Measurements from ENCODE around the gene LCN12. TPM values are rescaled to one million over a fixed set of nuclear protein-coding genes. Genes with fewer than 3 reads are reported as not detected.
A peak's percentile ranks its signal among the peaks of the same experiment; 100 is the strongest.

LCN12 gene
- total and polyA plus RNA-seq, 7 donors, result 0.06 to 1.5 (median 0.27) TPM; not detected in 1

GRCh38 chr9:136946228-136947027, 5.6 kb upstream of the LCN12 start:
- TF ChIP-seq CTCF (IDR thresholded peaks at IDR 0.05), result no peak
- 65 to 76% (median 68%) methylated on average over 26 to 27 of the region's 27 CpGs for WGBS, 3 donors
- DNase-seq (peak; percentile 27 to 60), ATAC-seq (no peak)
- H3K4me1 ChIP-seq, result peaks cover 32% of the 10 kb centered on the region
- peaks cover 10 to 19% of the 10 kb centered on the region in 2 donors for H3K36me3 ChIP-seq (ENCODE audit: insufficient read depth in 1 of 2, low read depth in 1 of 2)
- H3K4me3 ChIP-seq, result peak overlapping the region; percentile 43
- no peaks in the 10 kb centered on the region for H3K9me3 ChIP-seq
- no peaks in the 10 kb centered on the region for H3K27me3 ChIP-seq (ENCODE audit: insufficient read depth in 3 of 3, low read length in 2 of 3)
- intact Hi-C loops (cut with DNase I), result loop anchor here (5.0 kb wide), 2 partner anchors 46 to 99 kb away; partner anchors contain the start of genes PAXX (in 1 of the 2) and PHPT1 (in 1 of the 2)
- peak overlapping the region; percentile 87 for H3K27ac ChIP-seq

GRCh38 chr9:136947028-136947891, 4.8 kb upstream of the LCN12 start:
- no peak for TF ChIP-seq CTCF (IDR thresholded peaks at IDR 0.05)
- Histone ChIP-seq H3K9me3 (no peaks in the 10 kb centered on the region), H3K4me3 (peak overlapping the region; percentile 43), H3K4me1 (peaks cover 26% of the 10 kb centered on the region), H3K27ac (peak overlapping the region; percentile 87), H3K27me3 (ENCODE audit: insufficient read depth in 3 of 3, low read length in 2 of 3) (no peaks in the 10 kb centered on the region), H3K36me3 (ENCODE audit: insufficient read depth in 1 of 2, low read depth in 1 of 2) (peaks cover 6 to 11% of the 10 kb centered on the region in 2 donors)
- DNase-seq (peak; percentile 32 to 60), ATAC-seq (peak in 3 of 4 donors; percentile 6 to 15 (median 10))
- intact Hi-C loops (cut with DNase I), result loop anchor here (5.0 kb wide), 2 partner anchors 45 to 100 kb away; partner anchors contain the start of genes PAXX (in 1 of the 2) and PHPT1 (in 1 of the 2)
- 26 to 37% (median 30%) methylated on average over 25 to 26 of the region's 26 CpGs for WGBS, 3 donors

DNA sequence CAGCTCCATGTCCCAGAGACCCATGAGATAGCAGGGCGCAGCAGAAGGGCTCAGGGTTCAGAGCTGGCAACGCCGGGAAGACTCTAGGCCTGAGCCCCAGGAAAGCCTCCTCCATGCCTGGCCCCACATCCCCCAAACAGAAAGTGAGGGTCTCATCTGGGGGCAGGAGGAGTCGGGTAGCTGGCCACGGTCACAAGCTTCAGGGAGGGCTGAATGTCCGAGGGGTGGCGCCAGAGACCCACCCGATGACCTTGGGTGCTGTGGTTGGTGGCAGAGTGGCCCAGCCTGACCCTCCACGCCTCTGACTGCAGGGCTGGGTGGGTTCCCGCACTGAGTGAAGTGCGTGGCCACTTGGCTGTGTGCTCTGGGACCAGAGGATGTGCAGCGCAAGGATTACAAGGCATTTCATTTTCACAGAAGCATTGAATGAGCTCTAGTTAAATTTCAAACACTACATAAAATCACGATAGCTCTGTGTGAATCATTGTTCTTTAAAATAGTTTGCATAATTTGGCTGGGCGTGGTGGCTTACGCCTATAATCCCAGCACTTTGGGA, 4.0 kb upstream of the LCN12 start:
- H3K27me3 ChIP-seq (ENCODE audit: insufficient read depth in 3 of 3, low read length in 2 of 3), result no peaks in the 10 kb centered on the region
- 37 to 44% (median 39%) methylated on average over 15 of the region's 15 CpGs for WGBS, 3 donors
- DNase-seq, result peak; percentile 59 to 79
- H3K4me1 ChIP-seq, result peaks cover 20% of the 10 kb centered on the region
- no peak for ATAC-seq
- no peaks in the 10 kb centered on the region for H3K9me3 ChIP-seq
- no peak overlapping the region for H3K4me3 ChIP-seq
- intact Hi-C loops (cut with DNase I), result loop anchor here (2.0 to 5.0 kb wide), 3 partner anchors 44 to 101 kb away; partner anchors contain the start of genes PAXX (in 1 of the 2) and PHPT1 (in 1 of the 2)
- peak overlapping the region; percentile 87 for H3K27ac ChIP-seq
- TF ChIP-seq CTCF (IDR thresholded peaks at IDR 0.05), result peak; percentile 41
- H3K36me3 ChIP-seq (ENCODE audit: insufficient read depth in 1 of 2, low read depth in 1 of 2), result peaks cover 0 to 3% of the 10 kb centered on the region in 2 donors

DNA sequence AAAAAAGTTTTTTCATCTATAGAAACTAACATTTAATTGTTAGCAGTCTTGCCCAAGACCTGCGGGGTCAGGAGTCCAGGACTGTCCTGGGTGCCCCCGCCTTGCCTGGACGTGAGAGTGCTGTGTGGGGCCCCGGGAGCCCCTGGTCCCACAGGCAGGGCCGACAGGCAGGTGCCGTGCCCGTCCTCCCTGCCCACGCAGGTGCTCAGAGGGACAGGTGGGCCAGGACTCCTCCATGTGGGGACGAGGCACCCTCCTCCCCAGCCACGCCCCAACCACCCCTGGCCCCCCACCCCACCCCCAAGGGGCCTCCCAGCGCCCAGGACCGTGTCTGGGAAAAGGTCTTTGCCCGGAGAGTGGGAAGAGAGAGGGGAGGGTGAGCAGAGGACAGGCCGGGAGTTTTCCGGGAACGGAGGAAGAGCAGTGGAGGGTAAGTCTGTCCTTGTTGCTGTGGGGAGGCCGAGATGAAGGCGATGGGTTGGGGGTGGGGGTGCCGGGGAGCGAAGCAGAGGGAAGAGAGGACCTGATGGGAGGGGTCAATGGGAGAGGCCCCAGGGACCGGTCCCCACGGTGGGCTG, 2.7 kb upstream of the LCN12 start:
- ATAC-seq (peak in 3 of 4 donors; percentile 1 to 6 (median 2)), DNase-seq (peak in 1 of 2 donors; percentile 13)
- intact Hi-C loops (cut with DNase I), result loop anchor here (2.0 to 5.0 kb wide), 3 partner anchors 43 to 102 kb away; partner anchors contain the start of genes PAXX (in 1 of the 2) and PHPT1 (in 1 of the 2)
- no peaks in the 10 kb centered on the region for H3K36me3 ChIP-seq (ENCODE audit: insufficient read depth in 1 of 2, low read depth in 1 of 2)
- WGBS, 3 donors, result 17 to 23% (median 18%) methylated on average over 17 to 22 of the region's 22 CpGs
- peak overlapping the region; percentile 85 for H3K4me3 ChIP-seq
- peak overlapping the region; percentile 87 for H3K27ac ChIP-seq
- H3K9me3 ChIP-seq, result no peaks in the 10 kb centered on the region
- no peaks in the 10 kb centered on the region for H3K27me3 ChIP-seq (ENCODE audit: insufficient read depth in 3 of 3, low read length in 2 of 3)
- H3K4me1 ChIP-seq, result peaks cover 20% of the 10 kb centered on the region
- TF ChIP-seq CTCF (IDR thresholded peaks at IDR 0.05), result no peak
